Thymus (tissue), 11 donors: ENCODE data around the gene POU2F2. TPM values are rescaled to one million over a fixed set of nuclear protein-coding genes. Genes with fewer than 3 reads are reported as not detected.

Source experiments
- DNase-seq, 9 donors: peaks; one replicate each; pipeline ENCODE4 v3.0.0-alpha.2; 2013; ENCODE audit warnings: low spot score in 9 of 9, low read depth in 6 of 9, missing footprints in 1 of 9
- H3K27ac ChIP-seq, 2 donors: one replicate each; pipeline ENCODE4 v1.5.1; 2013; ENCODE audit warnings: control low read depth in 1 of 2, low read depth in 1 of 2, low read length in 1 of 2, mild to moderate bottlenecking in 1 of 2, moderate library complexity in 1 of 2
- H3K27me3 ChIP-seq, 2 donors: one replicate each; pipeline ENCODE4 v1.5.1; 2013; ENCODE audit warnings: low read length in 1 of 2; ENCODE audit not compliant: control insufficient read depth in 2 of 2, insufficient read depth in 1 of 2
- H3K36me3 ChIP-seq, 2 donors: one replicate each; pipeline ENCODE4 v1.5.1; 2013; ENCODE audit warnings: low read length in 1 of 2, mild to moderate bottlenecking in 1 of 2, moderate library complexity in 1 of 2; ENCODE audit not compliant: control insufficient read depth in 2 of 2, insufficient read depth in 2 of 2
- H3K4me1 ChIP-seq, 2 donors: one replicate each; pipeline ENCODE4 v1.5.1; 2013; ENCODE audit warnings: low read length in 2 of 2; ENCODE audit not compliant: control insufficient read depth in 2 of 2, insufficient read depth in 2 of 2
- H3K4me3 ChIP-seq, 2 donors: one replicate each; pipeline ENCODE4 v1.5.1; 2013; ENCODE audit warnings: low read length in 2 of 2, control low read depth in 1 of 2, mild to moderate bottlenecking in 1 of 2
- H3K9me3 ChIP-seq, 2 donors: one replicate each; pipeline ENCODE4 v1.5.1; 2013; ENCODE audit warnings: low read length in 1 of 2, mild to moderate bottlenecking in 1 of 2; ENCODE audit not compliant: control insufficient read depth in 2 of 2, insufficient read depth in 1 of 2
- WGBS: extraction: QIAGEN DNeasy Blood & Tissue Kit; methylation state at CpG from one replicate; pipeline ENCODE4 v1.1.7; 2013; 5-methylcytosine and 5-hydroxymethylcytosine counted together
- polyA plus RNA-seq: library from polyadenylated mRNA; stranded (reverse); fragments of 200-250 nt; gene quantifications from one replicate; pipeline ENCODE4 v1.2.3, GENCODE V29; 2013
- total RNA-seq: library from RNA; stranded (reverse); fragments of 120-200 nt; gene quantifications from one replicate; pipeline ENCODE4 v1.2.4, GENCODE V29; 2013
- donor health status: healthy.

The POU2F2 gene
- total and polyA plus RNA-seq, 2 donors = 1.5 to 7.7 TPM

- Histone ChIP-seq H3K9me3 (no peaks in the 10 kb centered on the region), H3K27ac (peak overlapping the region; percentile 94 to 98), H3K4me1 (peaks cover 12 to 26% of the 10 kb centered on the region in 2 donors), H3K4me3 (peak overlapping the region; percentile 86 to 91), H3K27me3 (peaks cover 0 to 7% of the 10 kb centered on the region in 2 donors), H3K36me3 (peaks cover 19 to 22% of the 10 kb centered on the region in 2 donors)
- WGBS = 4% methylated on average over 3 of the region's 3 CpGs
- DNase-seq = no peak
These were observed 57.0 kb downstream of the POU2F2 start for GRCh38 chr19:42075364-42075615.

- H3K4me3 ChIP-seq = peak overlapping the region; percentile 86 to 91
- no peaks in the 10 kb centered on the region for H3K9me3 ChIP-seq
- 68% methylated on average over 27 of the region's 27 CpGs for WGBS
- peak in 1 of 9 donors; percentile 12 for DNase-seq
- H3K4me1 ChIP-seq = peaks cover 17 to 32% of the 10 kb centered on the region in 2 donors
- H3K27me3 ChIP-seq = peaks cover 2 to 13% of the 10 kb centered on the region in 2 donors
- H3K27ac ChIP-seq = peak overlapping the region; percentile 94 to 98
- H3K36me3 ChIP-seq = peaks cover 13 to 17% of the 10 kb centered on the region in 2 donors
These were observed 57.5 kb downstream of the POU2F2 start for GRCh38 chr19:42074513-42075363.

GRCh38 chr19:42071247-42071646 is 61.0 kb downstream of the POU2F2 start:
- Histone ChIP-seq H3K27ac (no peak overlapping the region), H3K27me3 (peaks cover 5 to 38% of the 10 kb centered on the region in 2 donors), H3K36me3 (no peaks in the 10 kb centered on the region), H3K4me3 (no peak overlapping the region), H3K9me3 (no peaks in the 10 kb centered on the region), H3K4me1 (peaks cover 14 to 28% of the 10 kb centered on the region in 2 donors)
- DNase-seq = no peak
- WGBS = 97% methylated on average over 12 of the region's 12 CpGs

- no peaks in the 10 kb centered on the region for H3K36me3 ChIP-seq
- peaks cover 5 to 38% of the 10 kb centered on the region in 2 donors for H3K27me3 ChIP-seq
- H3K27ac ChIP-seq = no peak within 1 kb of the TSS
- DNase-seq = peak in 1 of 9 donors; percentile 33
- no peaks in the 10 kb centered on the region for H3K9me3 ChIP-seq
- WGBS = 6% methylated on average over 29 of the region's 29 CpGs
- peak within 1 kb of the TSS; percentile 22 to 26 for H3K4me3 ChIP-seq
- peaks cover 8 to 22% of the 10 kb centered on the region in 2 donors for H3K4me1 ChIP-seq
These were observed 62.5 kb downstream of the POU2F2 start, which contains the start of gene GRIK5 for GRCh38 chr19:42069619-42070351. Gene GRIK5 (minus strand): TSS chr19:42070206. CDS start chr19:42065770, 4,436 bp downstream.

GRCh38 chr19:42068756-42069571 is 63.3 kb downstream of the POU2F2 start:
- no peaks in the 10 kb centered on the region for H3K36me3 ChIP-seq
- H3K4me1 ChIP-seq = peaks cover 7 to 21% of the 10 kb centered on the region in 2 donors
- no peak for DNase-seq
- H3K27ac ChIP-seq = no peak overlapping the region
- no peaks in the 10 kb centered on the region for H3K9me3 ChIP-seq
- peak overlapping the region in 1 of 2 donors; percentile 26 for H3K4me3 ChIP-seq
- 16% methylated on average over 29 of the region's 29 CpGs for WGBS
- H3K27me3 ChIP-seq = peaks cover 5 to 38% of the 10 kb centered on the region in 2 donors

- H3K27me3 ChIP-seq = peaks cover 5 to 38% of the 10 kb centered on the region in 2 donors
- 72% methylated on average over 8 of the region's 8 CpGs for WGBS
- no peak for DNase-seq
- H3K36me3 ChIP-seq = no peaks in the 10 kb centered on the region
- H3K4me1 ChIP-seq = peaks cover 7 to 21% of the 10 kb centered on the region in 2 donors
- no peak overlapping the region for H3K4me3 ChIP-seq
- no peak overlapping the region for H3K27ac ChIP-seq
- H3K9me3 ChIP-seq = no peaks in the 10 kb centered on the region
These were observed 63.9 kb downstream of the POU2F2 start for GRCh38 chr19:42068361-42068755.

GRCh38 chr19:42067315-42067888 is 64.8 kb downstream of the POU2F2 start:
- Histone ChIP-seq H3K27me3 (peaks cover 5 to 38% of the 10 kb centered on the region in 2 donors), H3K36me3 (no peaks in the 10 kb centered on the region), H3K4me3 (no peak overlapping the region), H3K27ac (no peak overlapping the region), H3K9me3 (no peaks in the 10 kb centered on the region), H3K4me1 (peaks cover 7 to 21% of the 10 kb centered on the region in 2 donors)
- DNase-seq = no peak
- 93% methylated on average over 6 of the region's 6 CpGs for WGBS

- no peak for DNase-seq
- Histone ChIP-seq H3K4me3 (no peak overlapping the region), H3K36me3 (no peaks in the 10 kb centered on the region), H3K9me3 (no peaks in the 10 kb centered on the region), H3K4me1 (peaks cover 7 to 21% of the 10 kb centered on the region in 2 donors), H3K27ac (no peak overlapping the region), H3K27me3 (peaks cover 5 to 38% of the 10 kb centered on the region in 2 donors)
- WGBS = 88% methylated on average over 9 of the region's 9 CpGs
These were observed 66.0 kb downstream of the POU2F2 start for GRCh38 chr19:42066075-42066754.
